KBM-7 (cell line): ENCODE results near the gene TTYH3.
"Not testable (repeated sequence)": the region's sequence is repeated elsewhere in the genome, so short reads cannot be mapped to it uniquely, and the experiment has no call there.

Experiments used
- DNase-seq: peaks from one replicate; pipeline ENCODE4 v3.0.0-alpha.2; 2015
- in situ Hi-C: fragments of 300-500 bp; cut with MboI; formaldehyde crosslinking; loops from 2 replicates; pipeline ENCODE4 v1.14.3; 2020; ENCODE audit warnings: low sequenced_read_pairs, low pct_unique_long_range_greater_than_20kb, mixed read lengths

Gene TTYH3

GRCh38 chr7:2631946-2632732 is at the start of gene TTYH3:
TSS of gene TTYH3 (plus strand) at chr7:2631986. CDS start at chr7:2632156, 170 bp downstream.
- no peak for DNase-seq
- in situ Hi-C loops, result no loop called here

GRCh38 chr7:2582006-2582735 is 49.6 kb upstream of the TTYH3 start:
- in situ Hi-C loops, result no loop called here

GRCh38 chr7:2583798-2584580 is 47.8 kb upstream of the TTYH3 start:
- in situ Hi-C loops, result no loop called here
- no peak for DNase-seq

More at GRCh38 chr7:2582006-2582735, 49.6 kb upstream of the TTYH3 start:
- no peak for DNase-seq

GRCh38 chr7:2585446-2585845 is 46.3 kb upstream of the TTYH3 start:
- DNase-seq, result no peak
- in situ Hi-C loops, result no loop called here

GRCh38 chr7:2586326-2587020 is 45.3 kb upstream of the TTYH3 start:
- DNase-seq, result no peak
- in situ Hi-C loops, result no loop called here

DNA sequence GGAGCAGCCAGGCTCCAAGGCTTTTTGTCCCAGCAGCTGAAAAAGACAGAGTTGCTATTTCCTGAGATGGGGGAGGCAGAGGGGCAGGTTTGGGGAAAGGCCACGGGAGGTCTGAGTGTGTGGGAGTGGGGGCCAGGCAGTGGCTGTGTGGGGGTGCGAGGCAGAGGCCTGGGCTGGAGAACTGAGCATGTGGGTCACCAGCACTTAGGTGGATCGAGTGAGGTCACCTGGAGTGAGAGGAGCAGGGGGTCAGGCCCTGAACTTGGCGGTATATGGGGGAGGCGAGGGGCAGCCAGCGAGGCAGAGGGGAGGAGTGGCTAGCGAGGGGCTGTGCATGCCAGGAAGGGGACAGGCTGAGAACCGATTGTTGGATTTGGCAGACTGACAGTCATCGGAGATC is 44.7 kb upstream of the TTYH3 start:
- in situ Hi-C loops, result no loop called here
- DNase-seq, result no peak

- in situ Hi-C loops, result no loop called here
- no peak for DNase-seq
These were observed 44.0 kb upstream of the TTYH3 start for GRCh38 chr7:2587778-2588177.

GRCh38 chr7:2589341-2589740 is 42.4 kb upstream of the TTYH3 start:
- no peak for DNase-seq
- in situ Hi-C loops, result no loop called here

GRCh38 chr7:2589941-2590340 is 41.8 kb upstream of the TTYH3 start:
- DNase-seq, in situ Hi-C loops: not testable (repeated sequence)

DNA sequence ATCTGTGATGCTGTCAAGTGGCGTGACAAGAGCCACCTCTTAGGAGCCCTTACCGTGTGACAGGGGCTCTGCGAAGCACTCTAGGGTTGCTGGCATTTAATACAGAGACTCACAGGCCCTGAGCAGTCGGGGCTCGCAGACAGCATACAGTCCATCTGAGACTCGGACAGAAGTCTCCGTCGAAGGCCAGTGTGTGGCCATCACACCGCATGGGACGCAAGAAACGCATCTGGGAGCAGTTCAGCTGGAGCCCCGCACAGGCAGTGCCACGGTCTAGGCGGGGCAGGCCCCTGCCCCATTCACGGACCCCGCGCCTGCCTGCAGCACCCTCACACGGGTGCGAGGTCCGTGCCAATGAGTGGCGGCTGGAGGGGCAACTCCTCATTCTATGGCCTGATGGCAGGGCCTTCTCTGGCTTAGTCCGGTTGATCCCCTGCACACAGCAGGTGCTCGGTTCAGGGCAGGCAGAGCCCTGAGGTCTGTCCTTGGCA is 39.4 kb upstream of the TTYH3 start:
- DNase-seq, result no peak
- in situ Hi-C loops, result no loop called here

DNA sequence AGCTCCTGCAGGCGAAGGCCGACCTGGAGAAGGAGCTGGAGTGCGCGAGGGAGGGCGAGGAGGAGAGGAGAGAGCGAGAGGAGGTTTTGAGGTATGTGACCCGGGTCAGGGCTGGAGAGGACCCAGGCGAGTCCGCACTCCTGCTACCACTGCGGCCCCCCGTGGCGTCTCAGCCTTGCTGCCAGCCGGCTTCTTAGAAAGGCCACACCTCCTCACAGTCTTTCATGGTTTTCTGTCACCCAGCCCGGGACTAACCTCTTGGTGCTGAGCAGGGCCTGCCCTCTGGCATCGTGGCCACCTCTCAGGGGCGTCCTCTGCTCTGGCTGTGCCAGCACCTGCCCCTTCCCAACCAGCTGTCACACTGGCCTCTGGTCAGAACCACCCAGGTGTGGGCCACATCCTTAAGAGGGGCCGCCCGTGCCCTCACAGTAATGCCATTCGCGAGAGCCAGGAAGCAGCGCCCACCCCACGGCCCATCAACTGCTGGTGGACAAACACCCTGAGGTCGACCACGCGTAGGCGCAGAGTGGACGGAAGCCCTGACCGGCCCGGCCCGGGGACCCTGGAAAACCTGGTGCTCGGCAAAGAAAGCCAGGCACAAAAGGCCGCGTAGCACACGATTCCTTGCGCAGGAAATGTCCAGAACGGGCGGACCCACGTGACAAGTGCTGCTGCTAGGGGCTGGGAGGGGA is 38.6 kb upstream of the TTYH3 start:
- in situ Hi-C loops, result no loop called here
- DNase-seq, result no peak

GRCh38 chr7:2594599-2594998 is 37.2 kb upstream of the TTYH3 start:
- no peak for DNase-seq
- in situ Hi-C loops, result no loop called here

- in situ Hi-C loops, result no loop called here
- no peak for DNase-seq
These were observed 36.4 kb upstream of the TTYH3 start for GRCh38 chr7:2595258-2595860.

- DNase-seq, result no peak
- in situ Hi-C loops, result no loop called here
These were observed 35.1 kb upstream of the TTYH3 start for GRCh38 chr7:2596464-2597272.

DNA sequence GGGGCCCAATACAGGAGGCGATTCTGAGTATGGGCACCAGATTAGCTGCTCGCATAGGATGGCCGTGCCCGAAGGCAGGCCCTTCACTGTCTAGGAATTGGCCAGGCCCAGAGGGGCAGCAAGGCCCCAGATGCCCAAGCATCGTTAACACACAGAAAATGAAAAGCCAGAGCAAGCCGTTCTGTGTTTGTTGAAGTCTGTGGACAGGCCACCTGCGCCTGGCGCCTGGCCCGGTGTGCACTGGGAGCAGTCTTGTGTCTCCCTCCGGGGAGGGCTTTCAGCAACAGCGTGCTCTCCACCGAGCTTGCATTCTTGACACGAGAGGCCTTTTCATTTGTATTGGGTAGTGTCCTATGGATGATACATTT is 34.5 kb upstream of the TTYH3 start:
- in situ Hi-C loops, result no loop called here
- no peak for DNase-seq

- in situ Hi-C loops, result no loop called here
- DNase-seq, result no peak
These were observed 33.5 kb upstream of the TTYH3 start for GRCh38 chr7:2598154-2598823.

GRCh38 chr7:2601065-2601464 is 30.7 kb upstream of the TTYH3 start:
- in situ Hi-C loops, result no loop called here
- no peak for DNase-seq
